Measurements from ENCODE around the gene FAM53B.

The FAM53B gene

GRCh38 chr10:124707144-124707467, 37.1 kb downstream of the FAM53B start:
- no peak for DNase-seq

GRCh38 chr10:124706462-124707143, 37.6 kb downstream of the FAM53B start:
- no peak for DNase-seq

GRCh38 chr10:124705817-124706461, 38.2 kb downstream of the FAM53B start:
- DNase-seq, result no peak

- no peak for DNase-seq
These were observed 38.8 kb downstream of the FAM53B start for GRCh38 chr10:124705381-124705740.

GRCh38 chr10:124704428-124705380, 39.5 kb downstream of the FAM53B start:
- DNase-seq, result no peak

- DNase-seq, result no peak
These were observed 40.3 kb downstream of the FAM53B start for GRCh38 chr10:124703778-124704427.

- DNase-seq, result no peak
These were observed 40.8 kb downstream of the FAM53B start for GRCh38 chr10:124703372-124703771.

- peak; percentile 60 to 62 for DNase-seq
These were observed 42.1 kb downstream of the FAM53B start for GRCh38 chr10:124701881-124702656.

GRCh38 chr10:124701435-124701834, 42.7 kb downstream of the FAM53B start:
- no peak for DNase-seq

- no peak for DNase-seq
These were observed 43.2 kb downstream of the FAM53B start for GRCh38 chr10:124701038-124701365.

GRCh38 chr10:124700293-124701037, 43.7 kb downstream of the FAM53B start:
- no peak for DNase-seq

GRCh38 chr10:124699471-124700292, 44.5 kb downstream of the FAM53B start:
- DNase-seq, result no peak

- no peak for DNase-seq
These were observed 45.4 kb downstream of the FAM53B start for GRCh38 chr10:124698545-124699469.

- peak; percentile 51 for DNase-seq
These were observed 46.2 kb downstream of the FAM53B start for GRCh38 chr10:124697837-124698544.

- DNase-seq, result no peak
These were observed 46.7 kb downstream of the FAM53B start for GRCh38 chr10:124697443-124697836.

GRCh38 chr10:124696446-124697392, 47.5 kb downstream of the FAM53B start:
- DNase-seq, result no peak

GRCh38 chr10:124695259-124695658, 48.9 kb downstream of the FAM53B start:
- no peak for DNase-seq

All from stimulated activated CD4-positive, alpha-beta T cell treated with anti-CD3 and anti-CD28 coated beads, Interleukin-2, amount 100 ng/mL, for 24 hours (primary cell).